Neural progenitor cell (in vitro differentiated cells): ENCODE results near the gene CAPN10. TPM values are rescaled to one million over a fixed set of nuclear protein-coding genes. Genes with fewer than 3 reads are reported as not detected.

Experiments used
- DNase-seq: peaks from one replicate; pipeline ENCODE4 v3.0.0-alpha.2; 2016; ENCODE audit warnings: low spot score
- H2AFZ ChIP-seq: fragments of 200-600 bp; sonication (generic); replicated peaks from 2 replicates; pipeline ENCODE4 v1.6.1; 2016; ENCODE audit warnings: antibody characterized with exemption
- H3F3A ChIP-seq: fragments of 200-600 bp; sonication (generic); 2 replicates; pipeline ENCODE4 v1.6.1; 2016; ENCODE audit warnings: antibody characterized with exemption, low read depth
- H3K27ac ChIP-seq: fragments of 200-600 bp; sonication (generic); 2 replicates; pipeline ENCODE4 v1.5.1; 2016; ENCODE audit warnings: mild to moderate bottlenecking
- H3K27me3 ChIP-seq: fragments of 200-600 bp; sonication (generic); 2 replicates; pipeline ENCODE4 v1.6.1; 2016; ENCODE audit warnings: mild to moderate bottlenecking, moderate library complexity
- H3K36me3 ChIP-seq: fragments of 200-600 bp; sonication (generic); 2 replicates; pipeline ENCODE4 v1.5.1; 2016
- H3K4me1 ChIP-seq: fragments of 200-600 bp; sonication (generic); 2 replicates; pipeline ENCODE4 v1.6.1; 2016; ENCODE audit warnings: mixed run types
- H3K4me2 ChIP-seq: fragments of 200-600 bp; sonication (generic); 2 replicates; pipeline ENCODE4 v1.6.1; 2016
- H3K4me3 ChIP-seq: fragments of 200-600 bp; sonication (generic); 2 replicates; pipeline ENCODE4 v1.5.1; 2016
- H3K79me2 ChIP-seq: fragments of 200-600 bp; sonication (generic); 2 replicates; pipeline ENCODE4 v1.6.1; 2016; ENCODE audit warnings: low read depth
- H3K9ac ChIP-seq: fragments of 200-600 bp; sonication (generic); 2 replicates; pipeline ENCODE4 v1.6.1; 2016
- H3K9me3 ChIP-seq: fragments of 200-600 bp; sonication (generic); 2 replicates; pipeline ENCODE4 v1.5.1; 2016; ENCODE audit warnings: low read depth
- H4K20me1 ChIP-seq: fragments of 200-600 bp; sonication (generic); 2 replicates; pipeline ENCODE4 v1.6.1; 2016; ENCODE audit warnings: low read depth
- H3K27ac Mint-ChIP-seq: 3 replicates; pipeline ENCODE4 v1.8.0; 2021; ENCODE audit warnings: mixed read lengths
- H3K27me3 Mint-ChIP-seq: 2 replicates; pipeline ENCODE4 v1.8.0; 2022; ENCODE audit warnings: low read depth, mild to moderate bottlenecking, inconsistent platforms, moderate library complexity, mixed read lengths; ENCODE audit not compliant: insufficient read depth
- H3K36me3 Mint-ChIP-seq: 3 replicates; pipeline ENCODE4 v1.8.0; 2021; ENCODE audit warnings: mixed read lengths
- H3K4me1 Mint-ChIP-seq: 3 replicates; pipeline ENCODE4 v1.8.0; 2021; ENCODE audit warnings: mixed read lengths
- H3K4me3 Mint-ChIP-seq: 3 replicates; pipeline ENCODE4 v1.8.0; 2021; ENCODE audit warnings: mild to moderate bottlenecking, moderate library complexity, mixed read lengths
- H3K9me3 Mint-ChIP-seq: 3 replicates; pipeline ENCODE4 v1.8.0; 2020; ENCODE audit warnings: mixed read lengths
- EZH2 ChIP-seq: fragments of 200-600 bp; sonication (generic); IDR thresholded peaks from 2 replicates; pipeline ENCODE4 v1.6.1; 2017; ENCODE audit warnings: antibody characterized with exemption, mild to moderate bottlenecking, moderate library complexity
- EZH2phosphoT487 ChIP-seq: fragments of 200-600 bp; sonication (generic); IDR thresholded peaks from 2 replicates; pipeline ENCODE4 v1.6.1; 2017; ENCODE audit warnings: antibody characterized with exemption
- total RNA-seq: library from RNA; depleted of rRNA; stranded (reverse); fragments of >200 nt; gene quantifications from 2 replicates; pipeline ENCODE4 v1.2.3, GENCODE V29; 2015; ENCODE audit warnings: low replicate concordance
- TF ChIP-seq, protein P1 (sequence below): fragments of 200-600 bp; sonication (generic); IDR thresholded peaks from 2 replicates; pipeline ENCODE4 v1.5.1; 2017; ENCODE audit warnings: antibody characterized with exemption, mild to moderate bottlenecking

CAPN10 gene
- total RNA-seq, 1 donor from 2014 or later, result 16.1 TPM

DNA sequence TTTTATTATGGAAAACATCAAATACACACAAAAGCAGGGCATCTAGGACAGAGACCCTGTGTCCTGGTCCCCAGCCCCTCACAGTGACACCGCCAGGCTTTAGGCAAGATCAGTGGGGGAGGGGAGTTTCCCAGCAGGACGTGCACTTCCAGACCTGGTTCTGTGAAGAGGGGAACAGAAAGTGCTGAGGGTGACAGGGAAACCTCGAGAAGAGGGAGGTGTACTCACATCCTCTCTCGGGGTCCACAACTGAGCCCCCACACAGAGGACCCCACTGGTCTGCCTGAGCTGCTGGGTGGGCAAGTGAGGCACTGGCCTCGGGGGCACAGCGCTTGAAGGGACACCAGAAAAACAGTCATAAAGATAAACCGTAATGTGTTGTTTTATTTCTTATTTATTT lies 34.3 kb downstream of the CAPN10 start:
- H3K36me3 ChIP-seq, result no peaks in the 10 kb centered on the region
- Mint-ChIP-seq H3K27me3 (no peaks in the 10 kb centered on the region), H3K36me3 (peaks cover 11% of the 10 kb centered on the region), H3K27ac (no peak overlapping the region), H3K9me3 (peaks cover 5% of the 10 kb centered on the region), H3K4me1 (peaks cover 5% of the 10 kb centered on the region), H3K4me3 (no peak overlapping the region)
- TF ChIP-seq, protein P1, sequence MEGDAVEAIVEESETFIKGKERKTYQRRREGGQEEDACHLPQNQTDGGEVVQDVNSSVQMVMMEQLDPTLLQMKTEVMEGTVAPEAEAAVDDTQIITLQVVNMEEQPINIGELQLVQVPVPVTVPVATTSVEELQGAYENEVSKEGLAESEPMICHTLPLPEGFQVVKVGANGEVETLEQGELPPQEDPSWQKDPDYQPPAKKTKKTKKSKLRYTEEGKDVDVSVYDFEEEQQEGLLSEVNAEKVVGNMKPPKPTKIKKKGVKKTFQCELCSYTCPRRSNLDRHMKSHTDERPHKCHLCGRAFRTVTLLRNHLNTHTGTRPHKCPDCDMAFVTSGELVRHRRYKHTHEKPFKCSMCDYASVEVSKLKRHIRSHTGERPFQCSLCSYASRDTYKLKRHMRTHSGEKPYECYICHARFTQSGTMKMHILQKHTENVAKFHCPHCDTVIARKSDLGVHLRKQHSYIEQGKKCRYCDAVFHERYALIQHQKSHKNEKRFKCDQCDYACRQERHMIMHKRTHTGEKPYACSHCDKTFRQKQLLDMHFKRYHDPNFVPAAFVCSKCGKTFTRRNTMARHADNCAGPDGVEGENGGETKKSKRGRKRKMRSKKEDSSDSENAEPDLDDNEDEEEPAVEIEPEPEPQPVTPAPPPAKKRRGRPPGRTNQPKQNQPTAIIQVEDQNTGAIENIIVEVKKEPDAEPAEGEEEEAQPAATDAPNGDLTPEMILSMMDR, result no peak
- no peak for TF ChIP-seq EZH2
- no peak for TF ChIP-seq EZH2phosphoT487
- no peak overlapping the region for H3K4me2 ChIP-seq
- H4K20me1 ChIP-seq, result no peaks in the 10 kb centered on the region
- H3F3A ChIP-seq, result no peaks in the 10 kb centered on the region
- no peak for DNase-seq
- H2AFZ ChIP-seq, result no peak overlapping the region
- H3K4me1 ChIP-seq, result no peaks in the 10 kb centered on the region
- no peak overlapping the region for H3K9ac ChIP-seq
- no peaks in the 10 kb centered on the region for H3K79me2 ChIP-seq
- no peak overlapping the region for H3K4me3 ChIP-seq
- no peak overlapping the region for H3K27ac ChIP-seq
- H3K9me3 ChIP-seq, result no peaks in the 10 kb centered on the region
- no peaks in the 10 kb centered on the region for H3K27me3 ChIP-seq

DNA sequence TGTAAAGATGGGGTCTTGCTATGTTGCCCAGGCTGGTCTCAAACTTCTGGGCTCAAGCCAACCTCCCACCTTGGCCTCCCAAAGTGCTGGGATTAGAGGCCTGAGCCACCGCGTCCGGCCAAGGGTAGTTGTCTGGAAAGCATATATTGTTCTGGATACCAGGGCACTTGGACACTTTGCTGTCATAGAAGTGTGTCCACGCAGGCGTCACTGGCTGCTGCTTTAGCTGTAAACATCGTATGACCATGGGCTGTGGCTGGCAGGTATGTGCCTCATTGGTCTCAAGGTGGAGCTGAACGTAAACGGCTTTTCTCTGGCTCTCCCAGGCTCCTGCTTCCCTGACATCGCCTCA lies 35.5 kb downstream of the CAPN10 start:
- no peak for DNase-seq
- peaks cover 7% of the 10 kb centered on the region for H3K4me1 Mint-ChIP-seq
- Histone ChIP-seq H3K9ac (no peak overlapping the region), H3K4me3 (no peak overlapping the region), H3K4me1 (no peaks in the 10 kb centered on the region), H3K79me2 (no peaks in the 10 kb centered on the region), H3K4me2 (no peak overlapping the region), H3K36me3 (no peaks in the 10 kb centered on the region), H3K27ac (no peak overlapping the region), H3F3A (no peaks in the 10 kb centered on the region), H3K9me3 (no peaks in the 10 kb centered on the region), H2AFZ (no peak overlapping the region), H3K27me3 (no peaks in the 10 kb centered on the region), H4K20me1 (no peaks in the 10 kb centered on the region)
- peaks cover 9% of the 10 kb centered on the region for H3K36me3 Mint-ChIP-seq
- H3K9me3 Mint-ChIP-seq, result peaks cover 3% of the 10 kb centered on the region
- TF ChIP-seq EZH2 (no peak), EZH2phosphoT487 (no peak)
- TF ChIP-seq, protein P1, result no peak
- no peaks in the 10 kb centered on the region for H3K27me3 Mint-ChIP-seq
- H3K4me3 Mint-ChIP-seq, result no peak overlapping the region
- H3K27ac Mint-ChIP-seq, result peak overlapping the region; percentile 42

DNA sequence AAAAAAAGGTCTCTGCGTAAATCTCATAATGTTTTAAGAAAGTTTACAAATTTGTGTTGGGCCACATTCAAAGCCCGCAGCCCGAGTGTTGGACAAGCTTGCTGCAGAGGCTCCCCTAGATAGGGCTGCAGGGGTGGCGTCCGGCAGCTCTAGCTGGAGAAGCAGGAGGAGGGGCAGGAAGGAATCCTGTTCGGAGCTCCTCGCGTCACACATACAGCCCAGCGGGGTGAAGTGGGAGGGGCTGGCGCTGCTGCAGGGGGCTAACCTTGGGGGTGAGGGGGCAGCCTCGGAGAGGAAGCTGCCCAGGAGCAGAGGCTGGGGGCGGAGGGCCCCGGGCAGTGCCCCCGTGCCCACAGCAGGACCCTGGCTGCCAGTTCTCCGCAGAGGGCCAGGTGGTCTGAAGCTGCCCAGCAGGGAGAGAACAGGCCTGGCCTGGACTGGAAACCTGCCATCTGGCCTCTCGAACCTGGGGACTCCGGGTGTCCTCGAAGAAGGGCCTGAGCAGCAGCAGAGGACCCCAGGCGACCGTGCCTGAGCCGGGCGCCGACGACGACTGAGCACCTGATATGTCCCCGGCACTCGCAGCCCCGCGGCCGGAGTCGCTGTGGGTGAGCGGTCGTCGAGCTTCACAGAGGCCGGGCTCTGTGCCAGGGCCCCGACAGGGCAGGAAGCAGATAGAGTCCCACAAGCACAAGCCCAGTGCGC lies 36.1 kb downstream of the CAPN10 start:
- Histone ChIP-seq H3F3A (no peaks in the 10 kb centered on the region), H3K4me2 (no peak overlapping the region), H3K4me1 (no peaks in the 10 kb centered on the region), H3K9ac (no peak overlapping the region), H3K9me3 (no peaks in the 10 kb centered on the region), H4K20me1 (no peaks in the 10 kb centered on the region), H3K4me3 (no peak overlapping the region), H2AFZ (no peak overlapping the region), H3K36me3 (no peaks in the 10 kb centered on the region), H3K79me2 (no peaks in the 10 kb centered on the region), H3K27ac (no peak overlapping the region), H3K27me3 (no peaks in the 10 kb centered on the region)
- Mint-ChIP-seq H3K27ac (peak overlapping the region; percentile 42), H3K4me3 (no peak overlapping the region), H3K4me1 (peaks cover 7% of the 10 kb centered on the region), H3K9me3 (peaks cover 3% of the 10 kb centered on the region), H3K27me3 (no peaks in the 10 kb centered on the region), H3K36me3 (peaks cover 8% of the 10 kb centered on the region)
- no peak for DNase-seq
- no peak for TF ChIP-seq EZH2phosphoT487
- no peak for TF ChIP-seq EZH2
- TF ChIP-seq, protein P1, result no peak
